Common myeloid progenitor, CD34-positive (primary cell): ENCODE results near the gene INO80.
A peak's percentile ranks its signal among the peaks of the same experiment; 100 is the strongest.

Source experiments
- CTCF ChIA-PET: fragments of 350-600 bp; sonication (Branson Sonifier 250); formaldehyde crosslinking; loops from one replicate; lab custom pipeline; 2021; ENCODE audit warnings: antibody characterized with exemption; lab: Charles Lee
- POLR2A ChIA-PET: fragments of 350-600 bp; sonication (Branson Sonifier 250); formaldehyde crosslinking; loops from one replicate; lab custom pipeline; 2021; ENCODE audit warnings: antibody characterized with exemption; lab: Charles Lee
- DNase-seq, 3 donors: peaks; one replicate each; pipeline versions ENCODE4 v3.0.0 to v3.0.0-alpha.2; 2013
- H3K27ac ChIP-seq, 2 experiments: 1 replicate in 1 of 2; 2 replicates in 1 of 2; pipeline ENCODE4 v1.7.0; 2013; ENCODE audit warnings: inconsistent platforms in 2 of 2, low read length in 2 of 2, mild to moderate bottlenecking in 2 of 2, low read depth in 1 of 2, moderate library complexity in 1 of 2; ENCODE audit not compliant: severe bottlenecking in 2 of 2, insufficient read depth in 1 of 2, poor library complexity in 1 of 2
- H3K27me3 ChIP-seq, 5 experiments: replicated peaks in 2 of 5; 1 replicate in 3 of 5; 2 replicates in 2 of 5; pipeline versions ENCODE4 v1.6.1 to v1.7.0; 2013; ENCODE audit warnings: low read length in 4 of 5, mild to moderate bottlenecking in 2 of 5, moderate library complexity in 2 of 5, inconsistent platforms in 1 of 5; ENCODE audit not compliant: insufficient read depth in 5 of 5, control insufficient read depth in 4 of 5
- H3K36me3 ChIP-seq, 4 experiments: 1 replicate in 2 of 4; 2 replicates in 2 of 4; pipeline versions ENCODE4 v1.6.1 to v1.7.0; 2013; ENCODE audit warnings: low read length in 3 of 4, control low read depth in 1 of 4, mild to moderate bottlenecking in 1 of 4; ENCODE audit not compliant: control insufficient read depth in 4 of 4, insufficient read depth in 4 of 4
- H3K4me1 ChIP-seq, 4 experiments: 1 replicate in 3 of 4; 2 replicates in 1 of 4; pipeline versions ENCODE4 v1.6.1 to v1.7.1; 2013; ENCODE audit warnings: low read length in 3 of 4, mild to moderate bottlenecking in 3 of 4, control low read depth in 1 of 4, inconsistent platforms in 1 of 4, moderate library complexity in 1 of 4; ENCODE audit not compliant: control insufficient read depth in 4 of 4, insufficient read depth in 4 of 4; ENCODE audit errors: control extremely low read depth in 1 of 4
- H3K4me3 ChIP-seq, 7 experiments: 1 replicate in 4 of 7; 2 replicates in 3 of 7; pipeline versions ENCODE4 v1.5.1 to v1.7.0; 2013; ENCODE audit warnings: mild to moderate bottlenecking in 7 of 7, low read length in 6 of 7, moderate library complexity in 6 of 7, inconsistent platforms in 2 of 7, low read depth in 2 of 7, control low read depth in 1 of 7; ENCODE audit not compliant: insufficient read depth in 4 of 7, control insufficient read depth in 1 of 7; ENCODE audit errors: extremely low read depth in 1 of 7
- H3K9me3 ChIP-seq, 5 experiments: 1 replicate in 4 of 5; 2 replicates in 1 of 5; pipeline versions ENCODE4 v1.6.1 to v1.7.1; 2013; ENCODE audit warnings: low read length in 4 of 5, mild to moderate bottlenecking in 2 of 5, inconsistent platforms in 1 of 5, low read depth in 1 of 5, moderate library complexity in 1 of 5; ENCODE audit not compliant: control insufficient read depth in 4 of 5, insufficient read depth in 2 of 5; ENCODE audit errors: control extremely low read depth in 1 of 5
- WGBS: methylation state at CpG from one replicate; pipeline ENCODE4 v1.1.5; 2013; ENCODE audit not compliant: insufficient coverage; 5-methylcytosine and 5-hydroxymethylcytosine counted together

Gene INO80

DNA sequence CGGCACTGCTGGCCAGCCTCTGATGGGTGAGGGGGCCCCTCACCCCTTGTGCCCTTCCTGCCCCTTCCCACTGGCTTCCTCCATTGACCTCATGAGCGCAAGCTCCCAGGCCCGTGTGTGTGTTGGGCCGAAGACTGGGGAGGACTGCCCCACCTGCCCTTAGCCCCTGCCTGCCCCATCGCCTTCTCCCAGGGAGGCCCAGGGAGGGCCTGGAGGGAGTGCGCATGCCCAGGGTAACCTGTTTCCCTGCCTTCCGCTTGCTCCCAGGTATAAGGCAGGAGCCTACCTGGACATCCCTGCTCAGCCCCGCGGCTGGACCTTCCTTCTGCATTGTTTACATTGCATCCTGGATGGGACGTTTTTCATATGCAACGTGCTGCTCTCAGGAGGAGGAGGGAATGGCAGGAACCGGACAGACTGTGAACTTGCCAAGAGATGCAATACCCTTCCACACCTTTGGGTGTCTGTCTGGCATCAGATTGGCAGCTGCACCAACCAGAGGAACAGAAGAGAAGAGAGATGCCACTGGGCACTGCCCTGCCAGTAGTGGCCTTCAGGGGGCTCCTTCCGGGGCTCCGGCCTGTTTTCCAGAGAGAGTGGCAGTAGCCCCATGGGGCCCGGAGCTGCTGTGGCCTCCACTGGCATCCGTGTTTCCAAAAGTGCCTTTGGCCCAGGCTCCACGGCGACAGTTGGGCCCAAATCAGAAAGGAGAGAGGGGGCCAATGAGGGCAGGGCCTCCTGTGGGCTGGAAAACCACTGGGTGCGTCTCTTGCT, 178.1 kb downstream of the INO80 start:
- Histone ChIP-seq H3K9me3 (no peaks in the 10 kb centered on the region), H3K36me3 (no peaks in the 10 kb centered on the region)

DNA sequence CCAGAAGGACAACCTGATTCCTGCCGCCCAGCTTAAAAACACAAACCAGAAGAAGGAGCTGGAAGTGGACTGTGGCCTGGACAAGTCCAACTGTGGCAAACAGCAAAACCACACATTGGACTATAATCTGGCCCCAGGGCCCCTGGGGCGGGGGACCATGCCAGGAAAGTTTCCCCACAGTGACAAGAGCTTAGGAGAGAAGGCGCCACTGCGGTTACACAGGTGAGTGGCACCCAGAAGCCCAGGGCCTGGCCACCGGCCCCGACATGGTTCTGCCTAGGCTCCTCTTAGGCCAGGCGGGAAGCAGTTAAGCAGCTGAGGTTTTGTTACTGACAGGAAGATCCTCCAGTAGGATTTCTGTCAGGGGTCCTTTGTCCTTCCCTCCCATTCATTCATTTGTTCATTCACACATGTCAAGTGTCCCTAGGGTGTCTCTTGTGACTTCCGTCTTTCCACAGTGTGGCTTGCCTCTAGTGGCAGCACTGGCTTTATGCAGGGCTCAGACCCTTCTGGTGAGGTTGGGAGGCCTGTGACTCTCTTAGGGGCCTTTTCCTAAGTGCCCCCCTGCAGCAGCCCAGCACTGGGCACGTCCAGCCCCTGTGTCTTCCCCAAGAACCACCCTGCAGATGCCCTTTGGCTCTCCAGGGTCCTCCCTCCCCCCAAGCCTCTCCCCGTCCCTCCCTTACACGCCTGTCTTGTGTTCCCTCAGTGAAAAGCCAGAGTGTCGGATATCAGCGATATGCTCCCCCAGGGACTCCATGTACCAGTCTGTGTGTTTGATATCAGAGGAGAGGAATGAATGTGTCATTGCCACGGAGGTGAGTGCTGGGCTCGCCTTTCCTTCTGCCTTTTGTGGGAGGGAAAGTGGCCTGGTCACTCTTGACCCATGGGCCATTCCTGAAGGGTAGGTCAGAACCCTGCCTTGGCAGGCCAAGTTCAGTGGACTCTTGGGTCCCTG, 179.1 kb downstream of the INO80 start:
- ChIA-PET CTCF (interaction anchor here (0.9 kb wide), 1 partner anchor 36 kb away, joined by 3 read pairs; no protein-coding TSS in a partner anchor), POLR2A (no interaction called here)
- WGBS: 98% methylated on average over 13 of the region's 15 CpGs
- Histone ChIP-seq H3K27ac (no peak overlapping the region), H3K4me3 (no peak overlapping the region), H3K27me3 (peaks cover 0 to 5% (median 2%) of the 10 kb centered on the region in 5 experiments), H3K36me3 (no peaks in the 10 kb centered on the region), H3K4me1 (peaks cover 6 to 36% (median 31%) of the 10 kb centered on the region in 4 experiments), H3K9me3 (no peaks in the 10 kb centered on the region)
- no peak for DNase-seq

More for the DNA sequence above, 178.1 kb downstream of the INO80 start:
- peaks cover 0 to 2% (median 0%) of the 10 kb centered on the region in 5 experiments for H3K27me3 ChIP-seq
- no peak overlapping the region for H3K27ac ChIP-seq
- CTCF ChIA-PET: no interaction called here
- peak in 2 of 3 donors; percentile 51 to 56 for DNase-seq
- POLR2A ChIA-PET: no interaction called here
- H3K4me1 ChIP-seq: peaks cover 10 to 36% (median 32%) of the 10 kb centered on the region in 4 experiments
- 86% methylated on average over 18 of the region's 19 CpGs for WGBS
- H3K4me3 ChIP-seq: no peak overlapping the region

- POLR2A ChIA-PET: no interaction called here
- CTCF ChIA-PET: interaction anchor here (0.9 to 1.5 kb wide), 2 partner anchors 28 to 35 kb away, joined by 3 to 7 read pairs; no protein-coding TSS in a partner anchor
- Histone ChIP-seq H3K9me3 (no peaks in the 10 kb centered on the region), H3K27me3 (peaks cover 0 to 12% (median 2%) of the 10 kb centered on the region in 5 experiments), H3K36me3 (no peaks in the 10 kb centered on the region), H3K27ac (no peak overlapping the region), H3K4me3 (no peak overlapping the region), H3K4me1 (peaks cover 6 to 37% (median 31%) of the 10 kb centered on the region in 4 experiments)
- DNase-seq: no peak
- WGBS: 97% methylated on average over 31 of the region's 31 CpGs
These were observed 179.8 kb downstream of the INO80 start for GRCh38 chr15:40936234-40936708.

DNA sequence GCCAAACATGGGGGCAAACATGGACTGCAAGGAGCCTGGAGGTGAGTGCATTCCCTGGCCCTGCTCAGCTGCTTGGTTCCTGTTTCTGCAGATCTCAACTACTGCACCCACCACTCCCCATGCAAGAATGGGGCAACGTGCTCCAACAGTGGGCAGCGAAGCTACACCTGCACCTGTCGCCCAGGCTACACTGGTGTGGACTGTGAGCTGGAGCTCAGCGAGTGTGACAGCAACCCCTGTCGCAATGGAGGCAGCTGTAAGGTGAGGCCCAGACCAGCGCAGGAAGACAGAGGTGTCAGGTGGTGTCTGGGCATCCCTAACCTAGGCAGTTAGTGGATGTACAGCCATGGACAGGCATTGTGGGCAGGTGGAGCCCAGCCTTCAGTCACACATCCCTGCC, 181.6 kb downstream of the INO80 start:
- DNase-seq: no peak
- H3K27me3 ChIP-seq: peaks cover 0 to 31% (median 17%) of the 10 kb centered on the region in 5 experiments
- H3K27ac ChIP-seq: no peak overlapping the region
- peaks cover 2 to 39% (median 32%) of the 10 kb centered on the region in 4 experiments for H3K4me1 ChIP-seq
- no peaks in the 10 kb centered on the region for H3K9me3 ChIP-seq
- POLR2A ChIA-PET: no interaction called here
- H3K4me3 ChIP-seq: no peak overlapping the region
- CTCF ChIA-PET: interaction anchor here (1.2 kb wide), 1 partner anchor 26 kb away, joined by 4 read pairs; no protein-coding TSS in a partner anchor
- H3K36me3 ChIP-seq: no peaks in the 10 kb centered on the region
- 96% methylated on average over 6 of the region's 6 CpGs for WGBS

- DNase-seq: peak in 2 of 3 donors; percentile 31 to 34
- no peaks in the 10 kb centered on the region for H3K36me3 ChIP-seq
- H3K4me1 ChIP-seq: peaks cover 4 to 48% (median 41%) of the 10 kb centered on the region in 4 experiments
- H3K27ac ChIP-seq: no peak overlapping the region
- no peak overlapping the region for H3K4me3 ChIP-seq
- ChIA-PET CTCF (interaction anchor here (0.5 to 8.1 kb wide), 3 partner anchors 8 to 460 kb away, joined by 3 to 71 read pairs (median 46); no protein-coding TSS in a partner anchor), POLR2A (no interaction called here)
- peaks cover 0 to 40% (median 17%) of the 10 kb centered on the region in 5 experiments for H3K27me3 ChIP-seq
- no peaks in the 10 kb centered on the region for H3K9me3 ChIP-seq
- WGBS: 81% methylated on average over 2 of the region's 3 CpGs
These were observed 182.6 kb downstream of the INO80 start for GRCh38 chr15:40933517-40933902.

DNA sequence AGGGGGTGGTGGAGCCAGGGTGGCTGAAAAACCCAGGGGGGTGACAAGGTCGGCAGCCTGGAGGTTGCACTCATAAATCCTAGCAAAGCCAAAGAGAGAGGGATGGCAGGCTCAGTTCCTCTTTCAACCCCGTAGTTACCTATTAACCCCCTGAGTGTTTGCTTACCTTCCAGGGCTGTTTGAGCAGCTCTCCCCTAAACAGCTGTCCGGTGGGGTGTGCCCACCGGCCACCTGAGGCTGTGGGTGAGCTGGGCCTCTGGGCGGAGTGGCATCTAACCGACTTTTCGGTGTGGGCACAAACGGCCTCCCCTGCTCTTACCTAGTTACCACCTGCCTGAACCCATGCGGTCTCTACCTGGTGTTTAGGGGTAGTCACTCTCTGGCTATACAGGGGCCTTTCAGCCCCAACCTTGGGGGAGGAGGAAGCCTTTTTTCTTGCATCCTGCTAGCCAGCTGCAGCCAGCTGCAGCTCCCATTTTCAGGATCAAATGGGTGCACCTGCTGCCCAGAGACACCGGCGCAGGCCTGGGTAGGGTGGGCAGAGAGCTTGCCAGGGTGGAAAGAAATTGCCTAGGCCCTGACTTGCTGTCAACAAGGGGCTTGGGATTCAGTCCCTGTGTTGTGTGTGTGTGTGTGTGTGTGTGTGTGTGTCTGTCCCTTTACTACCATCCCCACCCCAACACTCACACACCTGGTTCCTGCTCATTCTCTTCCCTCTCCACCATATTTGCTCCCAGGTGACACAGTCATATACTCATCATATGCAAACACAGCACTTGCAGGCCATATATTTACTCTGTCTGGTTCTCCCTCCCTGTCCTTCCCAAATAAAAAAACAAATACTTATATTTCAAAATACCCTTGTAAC, 183.2 kb downstream of the INO80 start:
- no peak overlapping the region for H3K4me3 ChIP-seq
- WGBS: 32% methylated on average over 5 of the region's 11 CpGs
- no peaks in the 10 kb centered on the region for H3K9me3 ChIP-seq
- peaks cover 0 to 46% (median 21%) of the 10 kb centered on the region in 5 experiments for H3K27me3 ChIP-seq
- H3K4me1 ChIP-seq: peaks cover 4 to 54% (median 48%) of the 10 kb centered on the region in 4 experiments
- ChIA-PET POLR2A (no interaction called here), CTCF (interaction anchor here (0.5 to 8.1 kb wide), 8 partner anchors 8 to 460 kb away, joined by 3 to 71 read pairs (median 14); partner anchors contain the start of genes CHAC1 and VPS18)
- no peak overlapping the region for H3K27ac ChIP-seq
- H3K36me3 ChIP-seq: no peaks in the 10 kb centered on the region
- no peak for DNase-seq
